Endothelial cell of umbilical vein (primary cell): ENCODE data around the gene CRYBG2. TPM values are rescaled to one million over a fixed set of nuclear protein-coding genes. Genes with fewer than 3 reads are reported as not detected.
A peak's percentile ranks its signal among the peaks of the same experiment; 100 is the strongest.

Experiments
- BruUV-seq: library from RNA; stranded (reverse); fragments of 400-500 nt; replicated peaks from 2 replicates; lab custom pipeline; 2021; lab: Mats Ljungman, UMichigan
- CTCF ChIA-PET: fragments of 300-600, 350-600 bp; sonication (Branson Sonifier 250); formaldehyde crosslinking; loops from one replicate; lab custom pipeline; 2021; ENCODE audit warnings: antibody characterized with exemption, inconsistent platforms; lab: Charles Lee
- POLR2A ChIA-PET: fragments of 300-600, 350-600 bp; sonication (Branson Sonifier 250); formaldehyde crosslinking; loops from one replicate; lab custom pipeline; 2021; ENCODE audit warnings: antibody characterized with exemption, inconsistent platforms; lab: Charles Lee
- DNase-seq: peaks from one replicate; pipeline ENCODE4 v3.0.0-alpha.2; 2011; ENCODE audit warnings: low read depth, low spot score
- FAIRE-seq: peaks from 2 replicates; lab custom pipeline; 2011; peaks lifted over from hg19 to GRCh38; lab: Jason Lieb, UNC
- H2AFZ ChIP-seq: 2 replicates; pipeline ENCODE4 v1.6.0; 2012; ENCODE audit warnings: low read depth, low read length, control low read depth, inconsistent platforms
- H3K27ac ChIP-seq: 2 replicates; pipeline ENCODE4 v1.5.1; 2011; ENCODE audit warnings: low read depth, mild to moderate bottlenecking, control low read depth, low read length, moderate library complexity; ENCODE audit not compliant: insufficient read depth
- H3K27me3 ChIP-seq, 2 experiments: 2 replicates each; pipeline versions ENCODE4 v1.6.0 to v1.6.1; 2011; ENCODE audit warnings: low read length in 2 of 2, mixed read lengths in 1 of 2; ENCODE audit not compliant: control insufficient read depth in 2 of 2, insufficient read depth in 2 of 2
- H3K36me3 ChIP-seq, 2 experiments: 2 replicates in 1 of 2; 3 replicates in 1 of 2; pipeline ENCODE4 v1.5.1; 2011; ENCODE audit warnings: low read length in 2 of 2, mild to moderate bottlenecking in 1 of 2, moderate library complexity in 1 of 2; ENCODE audit not compliant: control insufficient read depth in 2 of 2, insufficient read depth in 2 of 2; ENCODE audit errors: extremely low read depth in 1 of 2
- H3K4me1 ChIP-seq: 3 replicates; pipeline ENCODE4 v1.5.1; 2011; ENCODE audit warnings: mild to moderate bottlenecking, low read length; ENCODE audit not compliant: control insufficient read depth, insufficient read depth; ENCODE audit errors: extremely low read depth
- H3K4me2 ChIP-seq: 2 replicates; pipeline ENCODE4 v1.6.1; 2011; ENCODE audit warnings: low read length, control low read depth, mixed read lengths; ENCODE audit not compliant: insufficient read depth
- H3K4me3 ChIP-seq, 3 experiments: fragments of 200-600 bp in 1 of 3; sonication (generic), shearing (Covaris generic) in 1 of 3; replicated peaks in 1 of 3; 2 replicates each; pipeline ENCODE4 v1.5.1; 2011 to 2016; ENCODE audit warnings: control low read depth in 3 of 3, low read length in 3 of 3, mild to moderate bottlenecking in 2 of 3, inconsistent platforms in 1 of 3, low read depth in 1 of 3, moderate library complexity in 1 of 3; ENCODE audit not compliant: insufficient read depth in 1 of 3
- H3K79me2 ChIP-seq: 2 replicates; pipeline ENCODE4 v1.6.0; 2012; ENCODE audit warnings: low read length, inconsistent platforms; ENCODE audit not compliant: control insufficient read depth, insufficient read depth
- H3K9ac ChIP-seq: replicated peaks from 2 replicates; pipeline ENCODE3; 2011; ENCODE audit warnings: low read length, control low read depth; ENCODE audit not compliant: insufficient read depth; ENCODE audit errors: extremely low read depth
- H3K9me1 ChIP-seq: replicated peaks from 3 replicates; pipeline ENCODE4 v1.6.0; 2011; ENCODE audit warnings: mild to moderate bottlenecking, low read length; ENCODE audit not compliant: control insufficient read depth, insufficient read depth; ENCODE audit errors: extremely low read depth
- H3K9me3 ChIP-seq: replicated peaks from 2 replicates; pipeline ENCODE4 v1.5.1; 2012; ENCODE audit warnings: low read length, inconsistent platforms; ENCODE audit not compliant: control insufficient read depth, insufficient read depth
- H4K20me1 ChIP-seq: replicated peaks from 2 replicates; pipeline ENCODE3; 2011; ENCODE audit warnings: mild to moderate bottlenecking, low read length; ENCODE audit not compliant: control insufficient read depth, insufficient read depth; ENCODE audit errors: extremely low read depth
- CTCF ChIP-seq, 2 donors: IDR thresholded peaks; 1 replicate in 1 of 2; 2 replicates in 1 of 2; pipeline ENCODE4 v1.5.1; 2011; ENCODE audit warnings: low read length in 2 of 2, mild to moderate bottlenecking in 2 of 2, moderate library complexity in 2 of 2, control low read depth in 1 of 2, inconsistent platforms in 1 of 2, low read depth in 1 of 2; ENCODE audit not compliant: insufficient read depth in 1 of 2; ENCODE audit errors: extremely low read depth in 1 of 2
- EZH2 ChIP-seq: IDR thresholded peaks from 2 replicates; pipeline ENCODE4 v1.6.1; 2012; ENCODE audit warnings: borderline replicate concordance, low read depth, mild to moderate bottlenecking, moderate library complexity, low read length, inconsistent platforms; ENCODE audit not compliant: severe bottlenecking
- FOS ChIP-seq: IDR thresholded peaks from 2 replicates; pipeline ENCODE4 v1.6.1; 2011; ENCODE audit warnings: mild to moderate bottlenecking, low read length, moderate library complexity, borderline replicate concordance; ENCODE audit not compliant: insufficient read depth
- GATA2 ChIP-seq: IDR thresholded peaks from 2 replicates; pipeline ENCODE4 v1.7.0; 2011; ENCODE audit warnings: low read depth, mild to moderate bottlenecking, moderate library complexity, mixed read lengths, low read length; ENCODE audit not compliant: insufficient read length, insufficient read depth
- JUN ChIP-seq: IDR thresholded peaks from 2 replicates; pipeline ENCODE4 v1.6.1; 2011; ENCODE audit warnings: borderline replicate concordance, low read depth; ENCODE audit not compliant: insufficient read length, insufficient read depth
- MYC ChIP-seq: IDR thresholded peaks from one replicate; pipeline ENCODE4 v1.6.1; 2011; ENCODE audit warnings: mild to moderate bottlenecking, low read depth, low read length
- POLR2A ChIP-seq: IDR thresholded peaks from 2 replicates; pipeline ENCODE4 v1.6.1; 2012; ENCODE audit warnings: low read depth, mild to moderate bottlenecking, control low read depth, low read length
- POLR2AphosphoS5 ChIP-seq: IDR thresholded peaks from 2 replicates; pipeline ENCODE4 v1.6.1; 2012; ENCODE audit warnings: low read depth, mild to moderate bottlenecking, control low read depth, low read length, moderate library complexity; ENCODE audit not compliant: insufficient read depth
- dilution Hi-C: fragments of 300-500 bp; cut with MboI; formaldehyde crosslinking; loops from one replicate; pipeline ENCODE4 v1.15.0; 2019; ENCODE audit warnings: low sequenced_read_pairs; ENCODE audit not compliant: extremely low pct_ligation_motif_present
- intact Hi-C: fragments of 100-400 bp; cut with micrococcal nuclease; formaldehyde crosslinking; loops from one replicate; pipeline ENCODE4 v1.10.0; 2022
- polyA plus RNA-seq, 4 experiments: library from polyadenylated mRNA; depleted of rRNA in 3 of 4; stranded (reverse) in 3 of 4; unstranded in 1 of 4; fragments of >200 nt; gene quantifications; 2 replicates each; pipeline versions ENCODE4 v1.2.1 to v1.2.3, GENCODE V29; 2011 to 2012; ENCODE audit warnings: missing spikeins in 1 of 4
- total RNA-seq: library from RNA; stranded (reverse); gene quantifications from 2 replicates; pipeline ENCODE4 v1.2.3, GENCODE V29; 2021
- TF ChIP-seq, protein P1 (sequence below): IDR thresholded peaks from 2 replicates; pipeline ENCODE4 v1.6.1; 2011; ENCODE audit not compliant: insufficient read depth, insufficient read length

The CRYBG2 gene
- total and polyA plus RNA-seq, 2 donors (not counting 3 experiments of a cell fraction or from before 2014, with no cell fraction given): not detected

GRCh38 chr1:26278724-26279455 is 75.0 kb downstream of the CRYBG2 start:
- intact Hi-C loops (loop anchor here (5.0 kb wide), 2 partner anchors 193 to 242 kb away; partner anchors contain the start of gene HMGN2), dilution Hi-C loops (no loop called here)
- peaks cover 45% of the 10 kb centered on the region for H3K4me1 ChIP-seq
- H3K79me2 ChIP-seq: peaks cover 31% of the 10 kb centered on the region
- H3K9me3 ChIP-seq: no peaks in the 10 kb centered on the region
- POLR2A ChIA-PET: interaction anchor here (0.7 kb wide), 1 partner anchor 391 kb away, joined by 3 read pairs; no protein-coding TSS in a partner anchor
- peak overlapping the region; percentile 82 for H3K9ac ChIP-seq
- FAIRE-seq (peak; percentile 67), DNase-seq (peak; percentile 39)
- peak overlapping the region; percentile 82 for H3K27ac ChIP-seq
- CTCF ChIA-PET: interaction anchor here (0.6 to 9.1 kb wide), 11 partner anchors 7 to 174 kb away, joined by 3 to 132 read pairs (median 4); partner anchors contain the start of genes CD52, CEP85 and ZNF593
- H3K9me1 ChIP-seq: no peaks in the 10 kb centered on the region
- H2AFZ ChIP-seq: no peak overlapping the region
- H3K4me3 ChIP-seq: peak overlapping the region in 2 of 3 experiments; percentile 69 to 95
- H3K36me3 ChIP-seq: peaks cover 3 to 10% of the 10 kb centered on the region in 2 experiments
- H4K20me1 ChIP-seq: no peaks in the 10 kb centered on the region
- peak overlapping the region; percentile 53 for H3K4me2 ChIP-seq
- H3K27me3 ChIP-seq: no peaks in the 10 kb centered on the region
- no peak for TF ChIP-seq POLR2A
- no peak for TF ChIP-seq FOS
- TF ChIP-seq CTCF (IDR thresholded peaks at IDR 0.05; ENCODE audit: extremely low read depth in 1 of 2, insufficient read depth in 1 of 2, low read depth in 1 of 2, low read length in 2 of 2): no peak
- TF ChIP-seq GATA2: no peak
- TF ChIP-seq JUN: no peak
- TF ChIP-seq POLR2AphosphoS5: no peak
- TF ChIP-seq MYC: no peak
- TF ChIP-seq, protein P1, sequence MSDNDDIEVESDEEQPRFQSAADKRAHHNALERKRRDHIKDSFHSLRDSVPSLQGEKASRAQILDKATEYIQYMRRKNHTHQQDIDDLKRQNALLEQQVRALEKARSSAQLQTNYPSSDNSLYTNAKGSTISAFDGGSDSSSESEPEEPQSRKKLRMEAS: no peak
- no peak for TF ChIP-seq EZH2
- BruUV-seq: no TSS peak
